ENCODE measurements around the gene HRH1.

HRH1 gene

DNA sequence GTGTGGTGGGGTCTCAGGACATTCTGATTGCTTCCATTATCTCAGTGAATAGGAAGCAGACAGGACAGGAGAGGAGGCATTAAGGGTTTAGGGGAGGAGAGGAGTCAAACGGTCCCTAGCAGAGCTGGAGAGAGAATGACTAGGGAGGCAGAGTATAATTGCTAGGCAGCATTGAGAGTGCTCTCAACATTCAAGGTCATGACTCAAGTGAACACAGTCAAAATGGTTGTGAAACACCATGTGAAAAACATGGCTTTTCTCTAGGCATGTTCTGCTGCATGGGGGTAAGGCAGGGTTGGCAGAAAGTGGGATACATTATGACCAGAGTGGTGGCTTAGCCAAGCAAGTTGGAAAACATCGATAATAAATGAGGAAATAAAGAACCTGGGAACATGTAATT, 19.5 kb upstream of the HRH1 start:
- no peaks in the 10 kb centered on the region for H3K9me3 ChIP-seq (ENCODE audit: low read length)
- no peaks in the 10 kb centered on the region for H3K79me2 ChIP-seq (ENCODE audit: insufficient read depth, low read length)
- H3K27ac ChIP-seq (ENCODE audit: low read depth, low read length, poor library complexity, severe bottlenecking), result no peak overlapping the region
- no peaks in the 10 kb centered on the region for H3F3A ChIP-seq (ENCODE audit: insufficient read depth, low read length)
- no peak overlapping the region for H2AFZ ChIP-seq (ENCODE audit: low read length)
- no peaks in the 10 kb centered on the region for H3K27me3 ChIP-seq (ENCODE audit: insufficient read depth, low read length)
- H3K9ac ChIP-seq (ENCODE audit: low read length), result no peak overlapping the region
- H3K4me1 ChIP-seq (ENCODE audit: insufficient read depth, low read length, severe bottlenecking), result peaks cover under 1% of the 10 kb centered on the region
- no peak for TF ChIP-seq EZH2 (IDR thresholded peaks at IDR 0.05; ENCODE audit: borderline replicate concordance, low read length)
- TF ChIP-seq, protein P1, sequence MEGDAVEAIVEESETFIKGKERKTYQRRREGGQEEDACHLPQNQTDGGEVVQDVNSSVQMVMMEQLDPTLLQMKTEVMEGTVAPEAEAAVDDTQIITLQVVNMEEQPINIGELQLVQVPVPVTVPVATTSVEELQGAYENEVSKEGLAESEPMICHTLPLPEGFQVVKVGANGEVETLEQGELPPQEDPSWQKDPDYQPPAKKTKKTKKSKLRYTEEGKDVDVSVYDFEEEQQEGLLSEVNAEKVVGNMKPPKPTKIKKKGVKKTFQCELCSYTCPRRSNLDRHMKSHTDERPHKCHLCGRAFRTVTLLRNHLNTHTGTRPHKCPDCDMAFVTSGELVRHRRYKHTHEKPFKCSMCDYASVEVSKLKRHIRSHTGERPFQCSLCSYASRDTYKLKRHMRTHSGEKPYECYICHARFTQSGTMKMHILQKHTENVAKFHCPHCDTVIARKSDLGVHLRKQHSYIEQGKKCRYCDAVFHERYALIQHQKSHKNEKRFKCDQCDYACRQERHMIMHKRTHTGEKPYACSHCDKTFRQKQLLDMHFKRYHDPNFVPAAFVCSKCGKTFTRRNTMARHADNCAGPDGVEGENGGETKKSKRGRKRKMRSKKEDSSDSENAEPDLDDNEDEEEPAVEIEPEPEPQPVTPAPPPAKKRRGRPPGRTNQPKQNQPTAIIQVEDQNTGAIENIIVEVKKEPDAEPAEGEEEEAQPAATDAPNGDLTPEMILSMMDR (IDR thresholded peaks at IDR 0.05; ENCODE audit: low read length), result no peak
- H3K9me2 ChIP-seq (ENCODE audit: low read depth, low read length), result no peaks in the 10 kb centered on the region
- no peaks in the 10 kb centered on the region for H3K36me3 ChIP-seq (ENCODE audit: insufficient read depth, low read length)
- H3K4me3 ChIP-seq (ENCODE audit: low read depth, low read length, poor library complexity, severe bottlenecking), result no peak overlapping the region
- H3K4me2 ChIP-seq (ENCODE audit: low read length), result no peak overlapping the region
- no peaks in the 10 kb centered on the region for H4K20me1 ChIP-seq (ENCODE audit: insufficient read depth, low read length)

GRCh38 chr3:11136116-11136515, 18.2 kb upstream of the HRH1 start:
- TF ChIP-seq, protein P1 (IDR thresholded peaks at IDR 0.05; ENCODE audit: low read length), result no peak
- no peak for TF ChIP-seq EZH2 (IDR thresholded peaks at IDR 0.05; ENCODE audit: borderline replicate concordance, low read length)

GRCh38 chr3:11136830-11137626, 17.3 kb upstream of the HRH1 start:
- Histone ChIP-seq H2AFZ (ENCODE audit: low read length) (no peak overlapping the region), H3K9ac (ENCODE audit: low read length) (no peak overlapping the region), H3K4me1 (ENCODE audit: insufficient read depth, low read length, severe bottlenecking) (peaks cover 10% of the 10 kb centered on the region), H4K20me1 (ENCODE audit: insufficient read depth, low read length) (no peaks in the 10 kb centered on the region), H3K79me2 (ENCODE audit: insufficient read depth, low read length) (no peaks in the 10 kb centered on the region), H3K27ac (ENCODE audit: low read depth, low read length, poor library complexity, severe bottlenecking) (no peak overlapping the region), H3K9me3 (ENCODE audit: low read length) (no peaks in the 10 kb centered on the region), H3K4me2 (ENCODE audit: low read length) (no peak overlapping the region), H3K36me3 (ENCODE audit: insufficient read depth, low read length) (no peaks in the 10 kb centered on the region), H3K9me2 (ENCODE audit: low read depth, low read length) (no peaks in the 10 kb centered on the region), H3F3A (ENCODE audit: insufficient read depth, low read length) (no peaks in the 10 kb centered on the region), H3K27me3 (ENCODE audit: insufficient read depth, low read length) (no peaks in the 10 kb centered on the region), H3K4me3 (ENCODE audit: low read depth, low read length, poor library complexity, severe bottlenecking) (no peak overlapping the region)
- TF ChIP-seq, protein P1 (IDR thresholded peaks at IDR 0.05; ENCODE audit: low read length), result no peak
- TF ChIP-seq EZH2 (IDR thresholded peaks at IDR 0.05; ENCODE audit: borderline replicate concordance, low read length), result no peak

More at GRCh38 chr3:11136116-11136515, 18.2 kb upstream of the HRH1 start:
- Histone ChIP-seq H3K4me3 (ENCODE audit: low read depth, low read length, poor library complexity, severe bottlenecking) (no peak overlapping the region), H3K9me2 (ENCODE audit: low read depth, low read length) (no peaks in the 10 kb centered on the region), H3K4me1 (ENCODE audit: insufficient read depth, low read length, severe bottlenecking) (peaks cover 10% of the 10 kb centered on the region), H2AFZ (ENCODE audit: low read length) (no peak overlapping the region), H3K4me2 (ENCODE audit: low read length) (no peak overlapping the region), H3K27ac (ENCODE audit: low read depth, low read length, poor library complexity, severe bottlenecking) (no peak overlapping the region), H4K20me1 (ENCODE audit: insufficient read depth, low read length) (no peaks in the 10 kb centered on the region), H3K36me3 (ENCODE audit: insufficient read depth, low read length) (no peaks in the 10 kb centered on the region), H3K79me2 (ENCODE audit: insufficient read depth, low read length) (no peaks in the 10 kb centered on the region), H3K9ac (ENCODE audit: low read length) (no peak overlapping the region), H3K27me3 (ENCODE audit: insufficient read depth, low read length) (no peaks in the 10 kb centered on the region), H3K9me3 (ENCODE audit: low read length) (no peaks in the 10 kb centered on the region), H3F3A (ENCODE audit: insufficient read depth, low read length) (no peaks in the 10 kb centered on the region)
